Epithelial cell of proximal tubule (primary cell): ENCODE data around the gene ADGRA1. TPM values are rescaled to one million over a fixed set of nuclear protein-coding genes. Genes with fewer than 3 reads are reported as not detected.

Source experiments
- DNase-seq: peaks from one replicate; pipeline ENCODE4 v3.0.0-alpha.2; 2011; ENCODE audit warnings: low read depth
- H3K4me3 ChIP-seq: 2 replicates; pipeline ENCODE4 v1.5.1; 2011; ENCODE audit warnings: low read depth, mild to moderate bottlenecking, low read length
- CTCF ChIP-seq: conservative IDR thresholded peaks from 2 replicates; pipeline ENCODE4 v1.5.1; 2012; ENCODE audit warnings: low read depth, mild to moderate bottlenecking, low read length
- total RNA-seq: library from RNA; depleted of rRNA; stranded (reverse); fragments of >200 nt; gene quantifications from 2 replicates; pipeline ENCODE4 v1.2.3, GENCODE V29; 2015

Gene ADGRA1
- total RNA-seq, 1 donor from 2014 or later, result not detected

DNA sequence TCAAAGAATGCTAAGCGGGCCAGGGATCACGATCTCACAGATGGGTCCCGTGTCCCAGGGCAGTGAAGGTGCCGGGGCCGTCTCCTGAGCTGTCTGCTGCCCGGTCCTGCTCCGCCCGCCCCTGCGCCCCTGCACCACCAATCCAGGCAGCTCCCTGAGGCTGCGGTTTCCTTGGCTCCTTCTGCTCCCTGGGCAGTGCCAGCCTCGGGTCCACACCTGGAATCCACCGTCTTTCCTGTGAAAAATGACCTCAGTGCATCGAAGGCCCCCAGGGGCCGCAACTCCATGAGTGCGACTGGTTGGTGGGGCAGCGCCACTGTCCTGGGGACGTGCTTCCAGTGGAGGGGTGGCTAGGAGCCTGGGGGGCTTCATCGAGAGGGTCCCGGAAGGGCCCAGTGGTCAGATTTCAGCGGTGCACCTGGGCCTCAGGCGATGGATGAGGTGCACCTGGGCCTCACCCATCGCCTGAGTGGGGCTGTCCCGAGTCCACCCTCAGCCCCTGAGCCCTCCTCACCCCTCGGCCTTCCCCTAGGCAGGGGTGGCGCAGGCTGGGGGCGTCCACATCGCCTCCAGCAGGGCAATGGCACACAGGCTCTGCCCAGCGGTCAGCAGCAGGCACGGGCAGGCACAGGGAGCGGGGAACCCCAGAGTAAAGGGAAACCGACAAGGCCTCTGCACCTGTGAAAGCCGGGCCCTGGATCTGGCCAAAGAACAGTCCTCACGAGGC lies 27.2 kb downstream of the ADGRA1 start:
- H3K4me3 ChIP-seq, result no peak overlapping the region
- no peak for DNase-seq
- TF ChIP-seq CTCF, result no peak

- H3K4me3 ChIP-seq, result no peak overlapping the region
- no peak for TF ChIP-seq CTCF
These were observed 27.7 kb downstream of the ADGRA1 start for GRCh38 chr10:133115453-133115842.

DNA sequence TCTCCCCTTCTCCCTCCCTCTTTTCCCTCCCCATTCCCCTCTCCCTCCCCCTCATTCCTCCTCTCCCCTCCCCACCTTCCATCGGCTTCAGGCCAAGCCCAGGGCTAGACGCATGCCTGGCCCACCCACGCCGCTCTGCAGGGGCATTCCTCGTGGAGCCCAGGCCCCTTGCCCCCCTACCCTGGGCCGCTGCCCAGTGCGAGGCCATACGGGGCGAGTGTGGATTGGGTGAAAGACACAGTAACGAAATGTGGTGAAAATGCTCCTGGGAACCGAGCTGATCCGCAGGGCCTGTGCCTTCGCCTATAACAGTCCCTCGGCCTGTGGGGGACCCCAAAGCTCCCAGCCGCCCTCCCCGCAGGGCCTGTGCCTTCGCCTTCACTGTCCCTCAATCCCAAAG lies 28.3 kb downstream of the ADGRA1 start:
- no peak for TF ChIP-seq CTCF
- H3K4me3 ChIP-seq, result no peak overlapping the region
- DNase-seq, result no peak

More at GRCh38 chr10:133115453-133115842, 27.7 kb downstream of the ADGRA1 start:
- DNase-seq, result no peak

DNA sequence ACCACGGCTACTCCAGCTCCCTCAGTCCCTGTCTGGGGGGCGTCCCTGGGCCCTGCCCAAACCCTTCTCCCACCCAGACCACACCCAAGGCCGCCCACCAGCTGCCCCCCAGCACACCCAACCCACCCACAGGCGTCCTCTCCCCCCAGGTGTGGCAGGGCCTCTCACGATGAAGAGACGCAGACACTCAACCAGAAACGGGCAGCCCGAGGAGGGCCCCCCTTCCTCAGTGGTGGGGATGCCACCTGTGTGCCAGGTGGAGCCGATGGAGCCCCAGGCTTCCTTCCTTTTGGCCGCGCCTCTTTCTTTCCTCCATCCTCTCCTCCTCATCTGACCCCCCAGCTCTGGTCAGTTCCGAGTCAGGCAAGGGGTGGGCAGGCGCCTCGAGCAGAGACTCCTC lies 28.7 kb downstream of the ADGRA1 start:
- no peak for DNase-seq
- TF ChIP-seq CTCF, result no peak
- H3K4me3 ChIP-seq, result no peak overlapping the region

DNA sequence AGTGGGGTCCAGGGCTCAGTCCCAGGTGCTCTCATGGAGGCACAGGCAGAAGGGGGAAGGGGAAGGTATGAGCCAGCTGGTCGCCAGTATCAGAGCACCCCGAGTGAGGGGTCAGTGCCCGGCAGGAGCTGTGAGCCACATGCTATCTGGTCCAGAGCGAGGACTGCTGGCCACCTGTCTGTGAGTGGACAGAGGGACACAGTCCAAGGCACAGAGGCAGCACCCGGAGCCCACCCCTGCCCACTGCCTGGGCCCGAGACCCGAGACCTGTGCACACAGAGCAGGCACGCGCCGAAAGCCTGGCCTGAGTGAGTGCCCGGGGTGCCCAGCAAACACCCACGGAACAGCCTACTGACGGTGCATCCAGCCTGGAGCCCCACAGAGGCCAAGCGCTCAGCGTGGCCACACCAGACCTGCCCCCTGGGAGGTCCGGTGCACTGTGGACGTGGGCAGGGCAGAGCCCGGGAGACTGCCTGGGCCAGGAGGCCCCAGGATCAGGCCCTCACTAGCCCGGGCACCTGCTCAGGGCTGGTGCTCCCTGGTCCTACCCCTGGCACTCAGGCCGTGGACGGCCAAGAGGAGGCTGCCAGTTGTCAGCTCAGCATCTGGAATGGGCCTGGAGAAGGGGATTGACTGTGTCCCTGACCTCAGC lies 29.4 kb downstream of the ADGRA1 start:
- H3K4me3 ChIP-seq, result no peak overlapping the region
- DNase-seq, result no peak
- no peak for TF ChIP-seq CTCF

- no peak for TF ChIP-seq CTCF
- no peak overlapping the region for H3K4me3 ChIP-seq
- no peak for DNase-seq
These were observed 30.0 kb downstream of the ADGRA1 start for GRCh38 chr10:133117688-133118071.

GRCh38 chr10:133121479-133121878 lies 33.8 kb downstream of the ADGRA1 start:
- no peak overlapping the region for H3K4me3 ChIP-seq
- TF ChIP-seq CTCF, result no peak
- no peak for DNase-seq
